Peyer's patch (tissue), 4 donors: Measurements from ENCODE around the gene AGO3.

Experiments used
- CTCF ChIP-seq, 6 experiments: fragments of 450-650 bp in 4 of 6; fragments of 200-600 bp in 2 of 6; sonication (generic) in 1 of 6; IDR thresholded peaks; one replicate each; pipeline ENCODE4 v1.5.1; 2017 to 2019; ENCODE audit warnings: antibody characterized with exemption in 6 of 6, mild to moderate bottlenecking in 3 of 6, moderate library complexity in 1 of 6
- POLR2A ChIP-seq, 2 donors: fragments of 450-650 bp; IDR thresholded peaks; one replicate each; pipeline ENCODE4 v1.5.1; 2017; ENCODE audit warnings: antibody characterized with exemption in 2 of 2, mild to moderate bottlenecking in 2 of 2, moderate library complexity in 2 of 2

GRCh38 chr1:35893051-35893879, 37.6 kb upstream of the AGO3 start:
- no peak for TF ChIP-seq POLR2A (IDR thresholded peaks at IDR 0.05)
- no peak for TF ChIP-seq CTCF (IDR thresholded peaks at IDR 0.05)
